ENCODE data around the gene FUT2.
A peak's percentile ranks its signal among the peaks of the same experiment; 100 is the strongest.

Gene FUT2

DNA sequence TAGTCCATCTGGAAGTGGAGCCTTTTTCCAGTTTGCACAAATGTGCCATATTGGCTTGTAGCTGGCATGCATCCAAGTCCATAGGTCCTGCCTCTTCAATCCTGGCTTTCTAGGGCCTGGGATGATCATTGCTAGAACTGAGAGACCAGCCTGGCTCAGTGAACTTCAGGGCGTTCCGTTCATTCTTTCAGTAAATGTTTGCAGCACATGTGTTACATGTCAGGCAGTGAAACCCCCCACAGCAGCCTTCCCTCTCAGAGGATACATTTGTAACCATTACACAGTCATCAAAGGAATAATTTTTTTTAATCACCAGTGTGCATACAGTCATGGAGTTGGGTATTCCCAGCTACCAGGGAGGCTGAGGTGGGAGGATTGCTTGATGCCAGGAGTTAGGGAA lies 9.7 kb downstream of the FUT2 start:
- no peak overlapping the region for H3K4me3 ChIP-seq (IDR thresholded peaks at IDR 0.05; ENCODE audit: insufficient read depth, low read depth, low read length)
- no peak overlapping the region for H2AFZ ChIP-seq (ENCODE audit: low read depth)
- peaks cover 16% of the 10 kb centered on the region for H3K27me3 ChIP-seq (ENCODE audit: insufficient read depth, low read depth)
- no peaks in the 10 kb centered on the region for H3K4me1 ChIP-seq (ENCODE audit: low read depth, poor library complexity, severe bottlenecking)
- no peak overlapping the region for H3K27ac ChIP-seq
- no peaks in the 10 kb centered on the region for H3K36me3 ChIP-seq (ENCODE audit: insufficient read depth)
- TF ChIP-seq, protein P1, sequence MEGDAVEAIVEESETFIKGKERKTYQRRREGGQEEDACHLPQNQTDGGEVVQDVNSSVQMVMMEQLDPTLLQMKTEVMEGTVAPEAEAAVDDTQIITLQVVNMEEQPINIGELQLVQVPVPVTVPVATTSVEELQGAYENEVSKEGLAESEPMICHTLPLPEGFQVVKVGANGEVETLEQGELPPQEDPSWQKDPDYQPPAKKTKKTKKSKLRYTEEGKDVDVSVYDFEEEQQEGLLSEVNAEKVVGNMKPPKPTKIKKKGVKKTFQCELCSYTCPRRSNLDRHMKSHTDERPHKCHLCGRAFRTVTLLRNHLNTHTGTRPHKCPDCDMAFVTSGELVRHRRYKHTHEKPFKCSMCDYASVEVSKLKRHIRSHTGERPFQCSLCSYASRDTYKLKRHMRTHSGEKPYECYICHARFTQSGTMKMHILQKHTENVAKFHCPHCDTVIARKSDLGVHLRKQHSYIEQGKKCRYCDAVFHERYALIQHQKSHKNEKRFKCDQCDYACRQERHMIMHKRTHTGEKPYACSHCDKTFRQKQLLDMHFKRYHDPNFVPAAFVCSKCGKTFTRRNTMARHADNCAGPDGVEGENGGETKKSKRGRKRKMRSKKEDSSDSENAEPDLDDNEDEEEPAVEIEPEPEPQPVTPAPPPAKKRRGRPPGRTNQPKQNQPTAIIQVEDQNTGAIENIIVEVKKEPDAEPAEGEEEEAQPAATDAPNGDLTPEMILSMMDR (conservative IDR thresholded peaks at IDR 0.05; ENCODE audit: low read depth, low read length) = no peak
- no peaks in the 10 kb centered on the region for H4K20me1 ChIP-seq (ENCODE audit: insufficient read depth)
- no peak overlapping the region for H3K4me2 ChIP-seq
- no peaks in the 10 kb centered on the region for H3K79me2 ChIP-seq (ENCODE audit: insufficient read depth, low read depth)
- no peak overlapping the region for H3K9ac ChIP-seq

DNA sequence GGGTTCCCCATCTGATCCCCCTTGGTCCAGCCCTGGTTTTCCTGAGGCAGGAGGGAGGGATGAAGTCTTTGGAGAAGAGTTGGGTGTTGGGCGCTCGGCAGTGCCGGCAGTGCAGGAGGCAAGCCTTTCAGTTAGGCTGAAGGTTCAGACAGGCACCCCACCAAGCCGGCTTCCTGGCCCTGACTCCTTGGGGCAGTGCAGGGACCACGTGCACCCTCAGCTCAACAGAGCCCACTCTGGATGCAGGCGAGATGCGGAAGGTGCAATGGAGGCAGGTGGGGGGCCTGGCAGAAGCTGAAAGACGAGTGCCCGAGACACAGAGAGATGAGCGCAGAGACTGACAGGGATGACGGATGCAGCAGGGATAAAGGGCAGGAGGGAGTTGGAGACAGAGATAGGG lies 12.7 kb downstream of the FUT2 start:
- no peak overlapping the region for H3K27ac ChIP-seq
- peaks cover 12% of the 10 kb centered on the region; the same call in 1 of the 2 replicates for H3K27me3 ChIP-seq (ENCODE audit: insufficient read depth, low read depth)
- H3K36me3 ChIP-seq (ENCODE audit: insufficient read depth) = no peaks in the 10 kb centered on the region
- H3K9ac ChIP-seq = no peak overlapping the region
- no peak overlapping the region for H3K4me2 ChIP-seq
- H3K4me1 ChIP-seq (ENCODE audit: low read depth, poor library complexity, severe bottlenecking) = peaks cover 6% of the 10 kb centered on the region
- H4K20me1 ChIP-seq (ENCODE audit: insufficient read depth) = no peaks in the 10 kb centered on the region
- no peak overlapping the region for H3K4me3 ChIP-seq (IDR thresholded peaks at IDR 0.05; ENCODE audit: insufficient read depth, low read depth, low read length)
- no peak overlapping the region for H2AFZ ChIP-seq (ENCODE audit: low read depth)
- H3K79me2 ChIP-seq (ENCODE audit: insufficient read depth, low read depth) = no peaks in the 10 kb centered on the region
- TF ChIP-seq, protein P1 (conservative IDR thresholded peaks at IDR 0.05; ENCODE audit: low read depth, low read length) = no peak

DNA sequence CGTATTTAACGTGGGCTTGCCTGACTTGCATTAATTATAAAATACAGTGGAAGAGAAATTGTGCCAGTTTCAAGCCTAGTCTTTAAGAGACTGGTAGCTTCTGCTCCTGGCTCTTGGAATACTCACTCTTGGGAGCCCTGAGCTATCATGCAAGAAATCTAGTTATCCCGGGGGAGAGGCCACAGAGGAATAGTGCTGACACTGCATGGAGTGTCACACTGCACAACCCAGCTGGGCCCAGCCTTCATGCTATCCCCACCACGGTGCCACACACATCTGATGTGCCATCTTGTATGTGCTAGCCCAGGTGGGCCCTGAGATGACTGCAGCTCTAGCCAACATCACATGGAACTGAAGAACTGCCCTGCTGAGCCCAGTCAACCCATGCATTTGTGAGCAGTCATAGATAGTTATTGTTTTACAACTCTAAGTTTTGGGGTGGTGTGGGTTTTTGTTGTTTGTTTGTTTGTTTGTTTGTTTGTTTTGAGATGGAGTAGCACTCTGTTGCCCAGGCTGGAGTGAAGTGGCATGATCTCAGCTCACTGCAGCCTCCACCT lies 15.4 kb downstream of the FUT2 start:
- H3K27ac ChIP-seq = no peak overlapping the region
- H3K27me3 ChIP-seq (ENCODE audit: insufficient read depth, low read depth) = no peaks in the 10 kb centered on the region; the same call in 1 of the 2 replicates
- H2AFZ ChIP-seq (ENCODE audit: low read depth) = no peak overlapping the region
- H3K4me3 ChIP-seq (IDR thresholded peaks at IDR 0.05; ENCODE audit: insufficient read depth, low read depth, low read length) = no peak overlapping the region
- H3K4me1 ChIP-seq (ENCODE audit: low read depth, poor library complexity, severe bottlenecking) = peaks cover 11% of the 10 kb centered on the region
- H3K79me2 ChIP-seq (ENCODE audit: insufficient read depth, low read depth) = no peaks in the 10 kb centered on the region
- no peak overlapping the region for H3K4me2 ChIP-seq
- no peaks in the 10 kb centered on the region for H4K20me1 ChIP-seq (ENCODE audit: insufficient read depth)
- no peaks in the 10 kb centered on the region for H3K36me3 ChIP-seq (ENCODE audit: insufficient read depth)
- TF ChIP-seq, protein P1 (conservative IDR thresholded peaks at IDR 0.05; ENCODE audit: low read depth, low read length) = no peak
- no peak overlapping the region for H3K9ac ChIP-seq

DNA sequence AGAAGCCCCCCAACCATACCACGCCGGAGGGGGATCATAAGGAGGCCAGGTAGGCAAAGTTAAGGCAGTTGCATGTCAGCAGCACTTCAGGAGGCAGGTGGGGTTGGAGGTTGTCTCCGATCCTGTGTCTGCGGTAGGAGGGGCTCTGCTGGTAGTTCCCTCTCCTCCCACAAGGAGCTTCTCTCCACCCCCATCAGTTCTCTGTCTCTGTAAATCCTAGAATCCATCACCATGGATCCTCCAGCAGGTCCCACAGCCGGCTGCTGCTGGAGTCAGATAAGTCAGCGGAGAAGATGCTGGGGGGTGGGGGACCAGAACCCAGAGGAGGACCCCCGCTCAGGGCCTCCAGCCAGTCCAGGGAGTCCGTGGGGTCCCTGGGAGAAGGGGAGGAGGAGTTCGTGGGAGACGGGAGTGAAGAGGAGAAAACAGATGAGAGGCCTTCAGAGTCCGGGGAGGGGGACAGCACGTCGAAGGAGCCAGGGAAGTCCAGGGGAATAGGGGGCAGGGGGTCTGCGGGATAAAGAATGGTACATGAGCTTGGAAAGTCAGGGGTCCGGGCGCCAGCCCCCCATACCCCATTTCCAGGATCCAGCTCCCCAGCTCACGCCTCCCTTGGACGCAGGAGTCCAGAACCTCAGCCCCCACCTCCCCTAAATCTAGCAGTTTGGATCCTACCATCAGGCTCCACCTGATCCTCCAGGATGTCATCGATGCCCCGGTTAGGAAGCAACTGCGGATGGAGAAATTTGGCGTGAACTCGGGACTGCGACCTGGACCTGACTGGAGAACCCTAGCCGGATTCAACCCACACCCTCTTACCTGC lies 17.5 kb downstream of the FUT2 start:
- H3K4me2 ChIP-seq = peak overlapping the region; percentile 78
- TF ChIP-seq, protein P1 (conservative IDR thresholded peaks at IDR 0.05; ENCODE audit: low read depth, low read length) = no peak
- H3K27ac ChIP-seq = no peak overlapping the region
- H4K20me1 ChIP-seq (ENCODE audit: insufficient read depth) = no peaks in the 10 kb centered on the region
- H3K79me2 ChIP-seq (ENCODE audit: insufficient read depth, low read depth) = no peaks in the 10 kb centered on the region
- peak overlapping the region; percentile 92 for H2AFZ ChIP-seq (ENCODE audit: low read depth)
- no peaks in the 10 kb centered on the region; the same call in 1 of the 2 replicates for H3K27me3 ChIP-seq (ENCODE audit: insufficient read depth, low read depth)
- no peaks in the 10 kb centered on the region for H3K36me3 ChIP-seq (ENCODE audit: insufficient read depth)
- H3K4me3 ChIP-seq (IDR thresholded peaks at IDR 0.05; ENCODE audit: insufficient read depth, low read depth, low read length) = no peak overlapping the region
- H3K4me1 ChIP-seq (ENCODE audit: low read depth, poor library complexity, severe bottlenecking) = peaks cover 11% of the 10 kb centered on the region
- H3K9ac ChIP-seq = no peak overlapping the region
